Measurements from ENCODE around the gene MSRB3. TPM values are rescaled to one million over a fixed set of nuclear protein-coding genes. Genes with fewer than 3 reads are reported as not detected.

The MSRB3 gene
- total and polyA plus RNA-seq, 2 of the 8 experiments (the other 6 are each of a cell fraction or from before 2014, with no cell fraction given), result 0.32 to 1.2 TPM

DNA sequence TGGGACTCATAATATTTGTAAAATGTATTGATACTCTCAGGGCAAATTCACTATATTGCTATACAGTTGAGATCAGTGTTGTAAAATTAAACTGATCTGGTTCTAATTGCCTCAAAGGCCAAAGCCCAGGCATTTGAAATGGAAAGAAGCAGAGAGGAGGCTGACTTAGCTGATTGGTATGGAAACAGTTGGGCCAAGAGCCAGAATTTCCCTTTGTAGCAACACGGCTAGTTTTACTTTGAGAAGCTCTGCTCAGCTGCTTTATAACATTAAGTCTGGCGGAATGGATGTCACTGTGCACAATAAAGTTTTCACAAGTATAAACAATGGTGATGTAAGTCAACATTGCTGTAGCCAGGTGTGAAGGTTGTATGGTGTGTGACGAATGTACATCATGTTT is 186.4 kb downstream of the MSRB3 start:
- no peak overlapping the region for H3K27ac ChIP-seq (ENCODE audit: low read depth, low read length)
- H2AFZ ChIP-seq (ENCODE audit: low read length), result no peak overlapping the region
- TF ChIP-seq SP4 (IDR thresholded peaks at IDR 0.05; ENCODE audit: low read length) (no peak), TAF1 (IDR thresholded peaks at IDR 0.05; ENCODE audit: low read depth, low read length) (no peak), SUZ12 (IDR thresholded peaks at IDR 0.05; ENCODE audit: low read length) (no peak), SRF (IDR thresholded peaks at IDR 0.05; ENCODE audit: low read depth, low read length) (no peak), GTF2F1 (IDR thresholded peaks at IDR 0.05; ENCODE audit: borderline replicate concordance, low read depth, low read length) (no peak), RNF2 (IDR thresholded peaks at IDR 0.05; ENCODE audit: borderline replicate concordance, low read depth, low read length, missing control alignments, poor library complexity, severe bottlenecking) (no peak), SP1 (IDR thresholded peaks at IDR 0.05; ENCODE audit: low read depth, low read length) (no peak)
- no peak overlapping the region for H3K4me3 ChIP-seq (ENCODE audit: extremely low read depth in 1 of 4, insufficient read depth in 2 of 4, low read depth in 3 of 4, low read length in 4 of 4)
- H3K4me2 ChIP-seq (ENCODE audit: insufficient read depth in 1 of 2, low read depth in 2 of 2, low read length in 2 of 2), result no peak overlapping the region
- no peak overlapping the region for H4K8ac ChIP-seq (ENCODE audit: extremely low read depth, insufficient read depth, low read length)
- ChIA-PET CTCF (ENCODE audit: partially characterized antibody) (interaction anchor here (1.5 kb wide), 2 partner anchors 92 to 643 kb away, joined by 3 read pairs; no protein-coding TSS in a partner anchor), POLR2A (ENCODE audit: partially characterized antibody) (no interaction called here)
- no peak for FAIRE-seq
- no peaks in the 10 kb centered on the region for H3K9me3 ChIP-seq (ENCODE audit: insufficient read depth in 2 of 2, low read depth in 1 of 2, low read length in 1 of 2)
- H3K4ac ChIP-seq (replicated peaks; ENCODE audit: insufficient read length, low read depth, low read length), result no peak overlapping the region
- H3K27me3 ChIP-seq (replicated peaks in 1 of 4; ENCODE audit: control insufficient read depth in 3 of 4, extremely low read depth in 1 of 4, insufficient read depth in 3 of 4, low read length in 3 of 4), result no peaks in the 10 kb centered on the region
- no peak overlapping the region for H2BK15ac ChIP-seq (ENCODE audit: low read length)
- H3K79me2 ChIP-seq (ENCODE audit: control insufficient read depth in 1 of 2, insufficient read depth in 2 of 2, low read length in 2 of 2), result no peaks in the 10 kb centered on the region
- no peak overlapping the region for H3K56ac ChIP-seq (replicated peaks; ENCODE audit: insufficient read length, low read depth, low read length)
- no peaks in the 10 kb centered on the region for H3K79me1 ChIP-seq (ENCODE audit: low read depth, low read length)
- no peak overlapping the region for H3K9ac ChIP-seq (replicated peaks in 1 of 4; ENCODE audit: extremely low read depth in 1 of 4, low read depth in 3 of 4, low read length in 3 of 4)
- H2AK5ac ChIP-seq (ENCODE audit: low read depth, low read length), result no peak overlapping the region
- H3K23me2 ChIP-seq (ENCODE audit: low read depth, low read length), result no peaks in the 10 kb centered on the region
- H3K23ac ChIP-seq (ENCODE audit: insufficient read length), result no peak overlapping the region
- no peaks in the 10 kb centered on the region; a peak in 2 of 7 replicates for H3K4me1 ChIP-seq (replicated peaks in 1 of 4; ENCODE audit: control insufficient read depth in 3 of 4, insufficient read depth in 4 of 4, low read length in 3 of 4)
- no peak overlapping the region for H4K91ac ChIP-seq (replicated peaks; ENCODE audit: insufficient read length, low read length)
- no peaks in the 10 kb centered on the region for H3K36me3 ChIP-seq (ENCODE audit: control insufficient read depth in 2 of 4, insufficient read depth in 4 of 4, low read length in 3 of 4)
- no peak overlapping the region for H2BK20ac ChIP-seq (ENCODE audit: low read length)
- no peak overlapping the region for H3K14ac ChIP-seq (ENCODE audit: insufficient read length)
- H2BK5ac ChIP-seq (ENCODE audit: low read depth, low read length), result no peak overlapping the region
- DNase-seq (ENCODE audit: low read depth in 1 of 2, low spot score in 2 of 2), result no peak
- 85% methylated on average over 3 of the region's 3 CpGs; no CpG with 5 or more reads in 1 of the 2 experiments for WGBS, 2 experiments (ENCODE audit: extremely low coverage in 1 of 2, insufficient coverage in 1 of 2, insufficient read length in 1 of 2, insufficient replicate concordance in 2 of 2, low coverage in 1 of 2, low lambda C conversion rate in 2 of 2, missing lambda C conversion rate in 1 of 2)
- H4K5ac ChIP-seq (ENCODE audit: insufficient read length, low read depth, low read length), result no peak overlapping the region
- H2BK120ac ChIP-seq (replicated peaks; ENCODE audit: low read depth, low read length), result no peak overlapping the region
- no peak overlapping the region for H3K18ac ChIP-seq (ENCODE audit: extremely low read depth, low read length)
- no peaks in the 10 kb centered on the region for H4K20me1 ChIP-seq (replicated peaks in 1 of 2; ENCODE audit: control insufficient read depth in 1 of 2, insufficient read depth in 2 of 2, low read length in 2 of 2)
- H2BK12ac ChIP-seq (ENCODE audit: low read depth, low read length), result no peak overlapping the region
